Spleen (tissue), 11 donors: ENCODE results near the gene CHURC1. TPM values are rescaled to one million over a fixed set of nuclear protein-coding genes. Genes with fewer than 3 reads are reported as not detected.

Experiments used
- DNase-seq: peaks from one replicate; pipeline ENCODE4 v3.0.0-alpha.2; 2020
- H3K27ac ChIP-seq, 8 donors: fragments of 200-600 bp; sonication (generic) in 7 of 8; 1 replicate in 4 of 8; 2 replicates in 4 of 8; pipeline versions ENCODE4 v1.5.0 to v1.8.0; 2016 to 2021; ENCODE audit warnings: inconsistent platforms in 4 of 8, mild to moderate bottlenecking in 4 of 8, moderate library complexity in 1 of 8
- H3K27me3 ChIP-seq, 7 donors: fragments of 200-600 bp; sonication (generic) in 6 of 7; replicated peaks in 1 of 7; 1 replicate in 4 of 7; 2 replicates in 3 of 7; pipeline versions ENCODE4 v1.5.0 to v1.8.0; 2016 to 2021; ENCODE audit warnings: inconsistent platforms in 3 of 7, mild to moderate bottlenecking in 1 of 7
- H3K36me3 ChIP-seq, 6 donors: fragments of 200-600 bp; sonication (generic) in 5 of 6; 1 replicate in 4 of 6; 2 replicates in 2 of 6; pipeline versions ENCODE4 v1.5.0 to v1.8.0; 2016 to 2021; ENCODE audit warnings: inconsistent platforms in 2 of 6
- H3K4me1 ChIP-seq, 6 donors: fragments of 200-600 bp; sonication (generic) in 5 of 6; 1 replicate in 3 of 6; 2 replicates in 3 of 6; pipeline versions ENCODE4 v1.5.0 to v1.8.0; 2016 to 2021; ENCODE audit warnings: inconsistent platforms in 3 of 6
- H3K4me3 ChIP-seq, 8 donors: fragments of 200-600 bp; sonication (generic) in 7 of 8; 1 replicate in 4 of 8; 2 replicates in 4 of 8; pipeline versions ENCODE4 v1.5.0 to v1.8.0; 2016 to 2021; ENCODE audit warnings: inconsistent platforms in 4 of 8, mild to moderate bottlenecking in 4 of 8, moderate library complexity in 2 of 8
- H3K9me3 ChIP-seq, 8 donors: fragments of 200-600 bp; sonication (generic) in 7 of 8; 1 replicate in 4 of 8; 2 replicates in 4 of 8; pipeline versions ENCODE4 v1.5.0 to v1.8.0; 2016 to 2021; ENCODE audit warnings: inconsistent platforms in 4 of 8
- POLR2A ChIP-seq, 3 donors: fragments of 450-650 bp; IDR thresholded peaks; one replicate each; pipeline ENCODE4 v1.5.1; 2017; ENCODE audit warnings: antibody characterized with exemption in 3 of 3, mild to moderate bottlenecking in 1 of 3
- POLR2AphosphoS5 ChIP-seq, 3 donors: sonication (generic); formaldehyde crosslinking; IDR thresholded peaks; one replicate each; pipeline ENCODE4 v1.5.1; 2017; ENCODE audit warnings: antibody characterized with exemption in 3 of 3
- WGBS, 5 donors: extraction: QIAGEN DNeasy Blood & Tissue Kit in 3 of 5; methylation state at CpG; one replicate each; pipeline versions ENCODE4 v1.1.5 to v1.1.7; 2013 to 2018; 5-methylcytosine and 5-hydroxymethylcytosine counted together
- intact Hi-C: fragments of 100-400 bp; cut with DNase I; formaldehyde crosslinking; loops from one replicate; pipeline ENCODE4 v1.15.0; 2023; ENCODE audit warnings: low total_unique reads
- polyA plus RNA-seq, 3 donors: library from polyadenylated mRNA; stranded (reverse); fragments of 200-250 nt; gene quantifications; one replicate each; pipeline ENCODE4 v1.2.1, GENCODE V29; 2013
- total RNA-seq, 7 donors: library from RNA; depleted of rRNA in 3 of 7; stranded (reverse); fragments of >200 nt in 3 of 7; fragmentation: NEBNext Ultra II Directional in 4 of 7; extraction: Animal tissue kit (Norgen Biotek cat#: 25700) in 4 of 7; gene quantifications; one replicate each; pipeline versions ENCODE4 v1.1.0 to v1.2.1, GENCODE V29; 2016 to 2021
- TF ChIP-seq, protein P1 (sequence below), 11 experiments: fragments of 200-600 bp in 7 of 11; fragments of 450-650 bp in 4 of 11; sonication (generic) in 4 of 11; IDR thresholded peaks in 8 of 11; conservative IDR thresholded peaks in 3 of 11; 1 replicate in 7 of 11; 2 replicates in 4 of 11; pipeline versions ENCODE4 v1.4.0 to v1.8.0; 2016 to 2021; ENCODE audit warnings: antibody characterized with exemption in 11 of 11, inconsistent platforms in 4 of 11, mild to moderate bottlenecking in 1 of 11
- donor health status: healthy with polysubstance abuse.
- donor health status: DM: no; HTN: no; CAD: no; lungs with moderate emphysema.
- donor health status: DM: no; HTN: no; CAD: no.
- donor health status: Bipolar disorder and iron deficiency.
- donor health status: healthy.
- donor health status: DM: no; HTN: no; CAD: no.
- donor health status: DM: yes; HTN: yes; CAD: no.

The CHURC1 gene
- total and polyA plus RNA-seq, 10 donors: 34.0 to 135 (median 64.2) TPM

DNA sequence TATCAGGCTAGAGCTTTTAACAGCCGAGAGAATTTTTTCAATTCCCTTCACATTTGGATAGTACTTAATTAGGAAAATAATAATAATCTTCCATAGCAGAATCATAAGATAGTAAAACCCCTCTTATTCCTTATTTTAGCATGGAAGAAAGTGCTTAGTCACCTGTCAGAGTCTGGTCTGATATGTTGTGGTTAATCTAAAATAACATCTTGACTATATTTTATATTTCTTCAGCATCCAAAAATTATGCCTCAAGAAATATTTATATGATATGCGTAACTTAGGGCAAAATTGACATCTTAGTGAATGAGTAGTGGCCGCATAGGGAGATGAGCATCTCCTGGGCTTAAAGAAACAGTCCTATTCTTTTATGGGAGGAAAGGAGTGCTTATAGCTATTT is 12.8 kb downstream of the CHURC1 start:
- no peak for DNase-seq
- peaks cover 0 to 85% (median 57%) of the 10 kb centered on the region in 6 donors for H3K36me3 ChIP-seq
- H3K4me3 ChIP-seq: no peak overlapping the region
- H3K9me3 ChIP-seq: no peaks in the 10 kb centered on the region
- WGBS, 5 donors: 66 to 83% (median 75%) methylated on average over 3 of the region's 3 CpGs
- H3K4me1 ChIP-seq: peaks cover 13 to 93% (median 28%) of the 10 kb centered on the region in 6 donors
- TF ChIP-seq, protein P1, sequence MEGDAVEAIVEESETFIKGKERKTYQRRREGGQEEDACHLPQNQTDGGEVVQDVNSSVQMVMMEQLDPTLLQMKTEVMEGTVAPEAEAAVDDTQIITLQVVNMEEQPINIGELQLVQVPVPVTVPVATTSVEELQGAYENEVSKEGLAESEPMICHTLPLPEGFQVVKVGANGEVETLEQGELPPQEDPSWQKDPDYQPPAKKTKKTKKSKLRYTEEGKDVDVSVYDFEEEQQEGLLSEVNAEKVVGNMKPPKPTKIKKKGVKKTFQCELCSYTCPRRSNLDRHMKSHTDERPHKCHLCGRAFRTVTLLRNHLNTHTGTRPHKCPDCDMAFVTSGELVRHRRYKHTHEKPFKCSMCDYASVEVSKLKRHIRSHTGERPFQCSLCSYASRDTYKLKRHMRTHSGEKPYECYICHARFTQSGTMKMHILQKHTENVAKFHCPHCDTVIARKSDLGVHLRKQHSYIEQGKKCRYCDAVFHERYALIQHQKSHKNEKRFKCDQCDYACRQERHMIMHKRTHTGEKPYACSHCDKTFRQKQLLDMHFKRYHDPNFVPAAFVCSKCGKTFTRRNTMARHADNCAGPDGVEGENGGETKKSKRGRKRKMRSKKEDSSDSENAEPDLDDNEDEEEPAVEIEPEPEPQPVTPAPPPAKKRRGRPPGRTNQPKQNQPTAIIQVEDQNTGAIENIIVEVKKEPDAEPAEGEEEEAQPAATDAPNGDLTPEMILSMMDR (IDR thresholded peaks at IDR 0.05 in 8 of 11, conservative IDR thresholded peaks at IDR 0.05 in 3 of 11): no peak
- no peak for TF ChIP-seq POLR2A (IDR thresholded peaks at IDR 0.05)
- no peak for TF ChIP-seq POLR2AphosphoS5 (IDR thresholded peaks at IDR 0.05)
- intact Hi-C loops: no loop called here
- H3K27me3 ChIP-seq: no peaks in the 10 kb centered on the region
- H3K27ac ChIP-seq: peak overlapping the region in 2 of 8 donors; percentile 25 to 75

DNA sequence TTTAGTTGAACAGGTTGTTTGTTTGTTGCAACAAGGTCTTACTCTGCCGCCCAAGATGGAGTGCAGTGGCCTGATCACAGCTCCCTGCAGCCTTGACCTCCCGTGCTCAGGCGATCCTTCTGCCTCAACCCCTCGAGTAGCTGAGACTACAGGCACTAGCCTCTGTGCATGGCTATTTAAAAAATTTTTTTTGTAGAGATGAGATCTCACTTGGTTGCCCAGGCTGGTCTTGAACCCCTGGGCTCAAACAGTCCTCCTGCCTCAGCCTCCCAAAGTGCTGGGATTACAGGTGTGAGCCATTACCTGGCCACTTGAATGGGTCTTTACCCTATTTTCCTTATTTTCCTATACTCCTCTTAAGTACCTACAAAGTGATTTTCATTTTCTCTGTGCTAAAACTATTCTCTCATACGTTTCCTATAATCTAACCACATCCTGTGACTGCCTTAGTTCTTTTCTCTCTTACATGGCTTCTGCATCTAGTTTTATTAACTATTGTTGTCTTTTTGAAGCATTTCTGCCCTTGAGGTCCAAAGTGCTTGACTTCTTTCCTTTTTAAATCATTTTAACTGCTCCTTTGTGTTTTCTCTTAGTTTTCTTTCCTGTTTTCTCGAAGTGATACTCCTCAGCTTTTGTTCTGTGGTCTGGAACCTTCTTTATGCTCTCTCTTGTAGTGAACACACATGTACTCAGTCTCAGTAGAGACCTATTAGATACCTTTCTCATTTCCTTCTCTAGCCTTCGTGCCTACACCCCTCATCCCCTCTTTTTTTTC is 14.2 kb downstream of the CHURC1 start:
- Histone ChIP-seq H3K9me3 (no peaks in the 10 kb centered on the region), H3K36me3 (peaks cover 0 to 99% (median 71%) of the 10 kb centered on the region in 6 donors), H3K4me3 (no peak overlapping the region), H3K4me1 (peaks cover 13 to 80% (median 28%) of the 10 kb centered on the region in 6 donors), H3K27me3 (no peaks in the 10 kb centered on the region), H3K27ac (peak overlapping the region; percentile 49 to 75 (median 66))
- 46 to 53% (median 50%) methylated on average over 7 of the region's 7 CpGs for WGBS, 5 donors
- intact Hi-C loops: no loop called here
- no peak for TF ChIP-seq POLR2A (IDR thresholded peaks at IDR 0.05)
- TF ChIP-seq POLR2AphosphoS5 (IDR thresholded peaks at IDR 0.05): no peak
- DNase-seq: no peak

GRCh38 chr14:64929014-64929359 is 14.7 kb downstream of the CHURC1 start:
- Histone ChIP-seq H3K9me3 (no peaks in the 10 kb centered on the region), H3K4me3 (no peak overlapping the region), H3K4me1 (peaks cover 13 to 76% (median 28%) of the 10 kb centered on the region in 6 donors), H3K27ac (peak overlapping the region; percentile 29 to 75 (median 66)), H3K36me3 (peaks cover 0 to 100% (median 70%) of the 10 kb centered on the region in 6 donors), H3K27me3 (no peaks in the 10 kb centered on the region)
- no peak for DNase-seq
- intact Hi-C loops: no loop called here
- 83 to 96% (median 93%) methylated on average over 3 of the region's 3 CpGs for WGBS, 5 donors
- TF ChIP-seq POLR2AphosphoS5 (IDR thresholded peaks at IDR 0.05) (no peak), POLR2A (IDR thresholded peaks at IDR 0.05) (no peak)
- TF ChIP-seq, protein P1 (IDR thresholded peaks at IDR 0.05 in 8 of 11, conservative IDR thresholded peaks at IDR 0.05 in 3 of 11): no peak

- Histone ChIP-seq H3K27me3 (no peaks in the 10 kb centered on the region), H3K4me3 (no peak overlapping the region), H3K4me1 (peaks cover 13 to 76% (median 32%) of the 10 kb centered on the region in 6 donors), H3K9me3 (no peaks in the 10 kb centered on the region), H3K27ac (peak overlapping the region in 5 of 8 donors; percentile 65 to 75 (median 69)), H3K36me3 (peaks cover 0 to 100% (median 61%) of the 10 kb centered on the region in 6 donors)
- 89 to 96% (median 92%) methylated on average over 3 of the region's 3 CpGs for WGBS, 5 donors
- intact Hi-C loops: no loop called here
- TF ChIP-seq, protein P1 (IDR thresholded peaks at IDR 0.05 in 8 of 11, conservative IDR thresholded peaks at IDR 0.05 in 3 of 11): no peak
- no peak for TF ChIP-seq POLR2AphosphoS5 (IDR thresholded peaks at IDR 0.05)
- TF ChIP-seq POLR2A (IDR thresholded peaks at IDR 0.05): no peak
- no peak for DNase-seq
These were observed 16.0 kb downstream of the CHURC1 start for GRCh38 chr14:64930085-64930843.
